SK-N-MC (cell line): ENCODE measurements around the gene BSPRY.
"Not testable (repeated sequence)": the region's sequence is repeated elsewhere in the genome, so short reads cannot be mapped to it uniquely, and the experiment has no call there.

Experiments used
- EZH2 ChIP-seq: fragments of 200-600 bp; sonication (generic); IDR thresholded peaks from one replicate; pipeline ENCODE4 v1.6.1; 2017; ENCODE audit warnings: antibody characterized with exemption
- POLR2AphosphoS5 ChIP-seq: IDR thresholded peaks from 2 replicates; pipeline ENCODE4 v1.6.1; 2012; ENCODE audit warnings: mild to moderate bottlenecking, low read depth, low read length, borderline replicate concordance

- not testable (repeated sequence) for TF ChIP-seq EZH2, POLR2AphosphoS5
Observed at GRCh38 chr9:113406873-113407511, 57.7 kb downstream of the BSPRY start.
